GM18502 (cell line): ENCODE data around the gene NKAPL.
"Not testable (repeated sequence)": the region's sequence is repeated elsewhere in the genome, so short reads cannot be mapped to it uniquely, and the experiment has no call there.

Source experiments
- ATAC-seq: cut with Tn5 transposase; IDR thresholded peaks from one replicate; pipeline ENCODE4 v1.9.1; 2021; ENCODE audit warnings: mild to moderate bottlenecking; ENCODE audit not compliant: unreplicated experiment, poor library complexity

The NKAPL gene

GRCh38 chr6:28291573-28291972 lies 32.5 kb downstream of the NKAPL start:
- ATAC-seq = no peak

DNA sequence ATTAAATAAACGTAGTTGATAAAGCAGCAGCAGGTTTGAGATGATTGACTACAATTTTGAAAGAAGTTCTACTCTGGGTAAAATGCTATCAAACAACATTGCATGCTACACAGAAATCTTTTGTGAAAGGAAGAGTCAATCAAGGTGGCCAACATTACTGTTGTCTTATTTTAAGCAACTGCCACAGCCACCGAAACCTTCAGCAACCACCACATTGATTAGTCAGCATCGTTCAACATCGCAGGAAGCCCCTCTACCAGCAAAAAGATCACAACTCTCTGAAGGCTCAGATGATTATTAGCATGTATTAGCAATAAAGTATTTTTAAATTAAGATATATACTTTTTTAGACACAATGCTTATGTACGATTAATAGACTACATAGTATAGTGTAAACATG lies 36.2 kb downstream of the NKAPL start:
- no peak for ATAC-seq

- ATAC-seq = no peak
Measured at GRCh38 chr6:28296520-28297060, 37.5 kb downstream of the NKAPL start.

DNA sequence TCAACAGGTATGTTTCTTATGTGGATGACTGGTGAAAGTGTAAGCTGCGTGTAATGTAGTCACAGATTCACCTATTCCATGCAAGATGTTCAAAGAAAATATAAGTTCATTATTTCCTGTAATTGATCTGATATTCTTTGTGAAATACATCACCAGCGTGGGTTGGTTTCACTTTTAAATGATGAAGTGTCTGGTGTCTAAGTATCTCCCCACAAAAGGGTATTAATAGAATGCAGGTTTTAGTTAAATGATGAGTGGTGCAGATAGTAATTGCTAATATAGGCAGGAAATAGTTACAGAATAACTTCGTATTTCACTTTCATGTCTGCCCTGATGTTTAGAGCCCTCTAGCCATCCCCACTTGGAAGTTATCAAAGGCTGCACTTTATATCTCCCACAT lies 44.5 kb downstream of the NKAPL start:
- peak; percentile 89 for ATAC-seq

DNA sequence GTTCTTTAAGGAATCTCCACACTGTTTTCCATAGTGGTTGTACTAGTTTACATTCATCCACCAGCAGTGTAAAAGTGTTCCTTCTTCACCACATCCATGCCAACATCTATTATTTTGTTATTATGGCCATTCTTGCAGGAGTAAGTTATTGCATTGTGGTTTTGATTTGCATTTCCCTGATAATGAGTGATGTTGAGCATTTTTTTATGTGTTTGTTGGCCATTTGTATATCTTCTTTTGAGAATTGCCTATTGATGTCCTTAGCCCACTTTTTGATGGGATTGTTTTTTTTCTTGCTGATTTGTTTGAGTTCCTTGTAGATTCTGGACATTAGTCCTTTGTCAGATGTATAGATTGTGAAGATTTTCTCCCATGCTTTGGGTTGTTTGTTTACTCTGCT lies 47.3 kb downstream of the NKAPL start:
- not testable (repeated sequence) for ATAC-seq
